ENCODE results near the gene YIPF1. TPM values are rescaled to one million over a fixed set of nuclear protein-coding genes. Genes with fewer than 3 reads are reported as not detected.

YIPF1 gene
- total and polyA plus RNA-seq, 10 of the 15 experiments (the other 5 are each of a cell fraction or from before 2014, with no cell fraction given) = 13.0 to 36.0 (median 20.3) TPM

DNA sequence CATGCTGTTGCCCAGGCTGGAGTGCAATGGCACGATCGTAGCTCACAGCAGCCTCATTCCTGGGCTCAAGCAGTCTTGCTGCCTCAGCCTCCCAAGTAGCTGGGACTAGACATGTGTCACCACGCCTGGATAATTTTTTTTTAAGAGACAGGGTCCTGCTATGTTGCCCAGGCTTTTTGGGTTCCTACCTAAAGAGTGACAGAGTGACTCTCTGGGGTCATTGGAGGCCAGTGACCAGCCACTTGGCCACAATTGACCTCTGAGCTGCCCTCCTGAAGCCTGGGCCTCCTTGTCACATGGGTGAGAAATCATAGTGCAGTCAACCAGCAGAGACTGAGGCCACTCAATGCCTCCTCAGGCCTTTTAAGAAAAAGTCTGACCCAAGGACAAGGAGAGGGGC lies 10.1 kb upstream of the YIPF1 start (continued):
- no peak for TF ChIP-seq ZBTB4 (CRISPR knock-in tag; IDR thresholded peaks at IDR 0.05)
- no peak for TF ChIP-seq REST (IDR thresholded peaks at IDR 0.05; ENCODE audit: low read depth, low read length)
- no peak for TF ChIP-seq SRF (IDR thresholded peaks at IDR 0.05; ENCODE audit: low read depth in 2 of 2, low read length in 2 of 2)
- no peak for TF ChIP-seq MYC (IDR thresholded peaks at IDR 0.05; ENCODE audit: insufficient read depth, insufficient read length, insufficient replicate concordance, low read length, severe bottlenecking)
